ENCODE data around the gene CHRND.

- TF ChIP-seq ZSCAN18 (tag by site-specific recombination; IDR thresholded peaks at IDR 0.05) (no peak), BCL6B (tag by site-specific recombination; IDR thresholded peaks at IDR 0.05) (no peak), PBX3 (CRISPR knock-in tag; IDR thresholded peaks at IDR 0.05) (no peak), CTCF (tag by site-specific recombination; IDR thresholded peaks at IDR 0.05) (no peak), ZNF580 (tag by site-specific recombination; IDR thresholded peaks at IDR 0.05) (no peak), ZBTB21 (tag by site-specific recombination; IDR thresholded peaks at IDR 0.05) (no peak), ZNF600 (tag by site-specific recombination; IDR thresholded peaks at IDR 0.05) (no peak), ZNF398 (tag by site-specific recombination; IDR thresholded peaks at IDR 0.05) (no peak)
Measured at GRCh38 chr2:232497348-232497747, 28.6 kb upstream of the CHRND start.
